GM21423 (cell line): ENCODE data around the gene KIF26B.

Source experiments
- ATAC-seq: cut with Tn5 transposase; IDR thresholded peaks from one replicate; pipeline ENCODE4 v1.9.1; 2021; ENCODE audit warnings: mild to moderate bottlenecking, moderate library complexity; ENCODE audit not compliant: unreplicated experiment

The KIF26B gene

DNA sequence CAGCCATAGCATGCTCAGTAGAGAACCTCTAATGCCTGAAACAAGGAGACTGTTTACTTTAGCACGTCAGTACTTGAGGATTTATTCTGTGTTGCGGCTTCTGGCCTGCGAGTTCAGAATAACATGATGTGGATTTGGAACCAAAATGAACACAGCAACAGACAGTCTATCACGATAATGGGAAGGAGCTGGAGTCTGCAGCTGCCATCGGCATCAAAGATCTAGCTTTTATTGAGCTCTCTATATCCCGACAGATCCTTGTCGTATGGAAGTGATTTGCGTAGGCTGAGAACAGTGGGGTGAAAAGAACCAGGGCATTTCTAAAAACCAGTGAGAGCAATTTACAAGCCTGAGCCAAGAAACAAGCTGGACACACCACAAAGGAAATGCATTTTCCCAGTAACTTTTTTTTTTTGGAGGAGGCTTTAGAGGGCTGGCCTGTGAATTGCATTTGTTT, 294.2 kb downstream of the KIF26B start:
- no peak for ATAC-seq

DNA sequence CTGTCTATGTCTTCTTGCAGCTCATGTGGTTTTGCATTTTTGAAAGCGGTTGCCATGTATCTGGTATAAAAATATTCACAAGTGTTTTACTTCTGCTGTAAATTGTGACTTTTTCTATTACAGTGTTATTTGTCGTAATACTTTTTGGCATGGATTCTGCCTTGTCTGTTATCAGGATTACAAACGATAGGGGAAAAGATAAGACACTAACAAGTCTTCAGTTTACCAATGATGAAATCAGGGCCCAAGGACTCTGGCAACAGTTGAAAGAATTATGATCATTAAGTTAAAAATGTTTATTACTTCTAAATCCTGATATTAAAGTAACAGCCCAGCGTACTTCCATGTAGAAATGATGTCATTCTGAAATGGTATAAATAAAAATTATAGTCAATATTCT, 298.8 kb downstream of the KIF26B start:
- ATAC-seq = no peak

DNA sequence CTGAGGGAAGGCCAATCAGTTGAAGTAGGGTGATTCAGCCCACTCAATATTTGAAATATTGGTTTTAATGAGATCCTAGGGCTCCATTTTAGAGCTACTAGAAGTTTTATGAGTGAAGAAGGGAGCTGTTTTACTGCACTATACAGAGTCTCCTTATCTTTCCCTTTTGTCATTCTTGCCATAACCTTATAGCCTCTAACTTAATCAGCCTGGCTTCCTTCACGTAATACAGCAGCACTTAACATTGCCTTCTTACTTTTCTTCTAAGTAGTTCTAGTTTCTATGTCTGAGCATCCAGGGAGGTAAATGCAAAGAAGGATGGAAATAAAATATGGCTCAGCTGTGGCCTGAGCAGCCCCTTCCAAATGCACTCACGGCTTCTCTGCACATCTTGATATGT, 299.3 kb downstream of the KIF26B start:
- no peak for ATAC-seq

DNA sequence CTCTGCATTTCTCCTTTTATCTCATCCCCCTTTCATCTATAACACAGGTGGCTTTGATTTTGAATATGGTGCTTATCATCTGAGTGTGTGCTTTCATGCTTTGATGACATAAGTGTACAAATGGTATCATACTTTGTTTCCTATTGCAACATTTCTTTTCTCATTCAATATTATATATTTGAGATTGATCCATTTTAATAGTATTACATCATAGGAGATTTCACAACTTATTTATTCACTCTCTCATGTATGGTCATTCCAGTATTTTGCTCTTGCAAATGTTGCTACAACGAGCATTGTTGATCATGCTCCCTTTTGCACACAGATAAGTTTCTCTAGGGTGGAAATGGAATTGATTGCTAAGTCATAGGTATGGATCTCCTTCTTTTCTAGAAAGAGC, 302.8 kb downstream of the KIF26B start:
- no peak for ATAC-seq

DNA sequence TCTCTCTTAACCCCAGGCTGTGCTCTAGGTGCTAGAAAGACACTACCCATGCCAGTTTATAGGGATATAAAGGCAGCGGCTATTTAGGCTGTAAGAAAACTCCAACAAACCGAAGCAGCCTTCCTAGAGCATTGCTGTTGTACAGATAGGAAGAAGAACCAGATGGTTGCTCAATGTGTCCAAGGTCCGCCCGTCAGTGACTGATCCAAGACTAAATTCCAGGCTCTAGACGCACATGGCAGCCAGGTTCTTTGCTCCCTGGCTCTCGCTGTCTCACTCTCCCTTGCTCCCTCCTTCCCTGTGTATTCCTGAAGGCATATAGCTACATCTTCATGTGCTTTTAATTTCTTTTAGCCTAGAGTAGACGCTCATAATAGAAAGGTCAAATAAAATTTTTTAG, 303.4 kb downstream of the KIF26B start:
- no peak for ATAC-seq

DNA sequence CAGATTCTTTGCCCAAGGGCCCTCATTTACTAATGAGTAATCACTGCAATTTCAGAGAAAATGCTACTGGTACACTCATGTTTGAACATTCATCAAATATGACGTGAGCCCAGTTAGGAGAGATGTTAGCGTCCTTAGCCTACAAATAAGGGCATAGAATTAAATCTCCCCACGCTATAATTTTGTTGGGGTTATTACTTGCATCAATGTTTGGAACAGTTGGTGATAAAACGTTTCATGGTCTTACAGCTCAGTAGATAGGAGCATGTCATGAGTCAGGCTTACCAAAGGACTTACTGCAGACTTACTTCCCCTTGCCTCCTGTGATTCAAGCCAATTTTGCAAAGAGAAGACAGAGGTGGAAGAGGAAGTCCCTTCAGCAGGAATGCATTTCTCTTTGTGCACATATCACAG, 304.0 kb downstream of the KIF26B start:
- ATAC-seq = no peak

DNA sequence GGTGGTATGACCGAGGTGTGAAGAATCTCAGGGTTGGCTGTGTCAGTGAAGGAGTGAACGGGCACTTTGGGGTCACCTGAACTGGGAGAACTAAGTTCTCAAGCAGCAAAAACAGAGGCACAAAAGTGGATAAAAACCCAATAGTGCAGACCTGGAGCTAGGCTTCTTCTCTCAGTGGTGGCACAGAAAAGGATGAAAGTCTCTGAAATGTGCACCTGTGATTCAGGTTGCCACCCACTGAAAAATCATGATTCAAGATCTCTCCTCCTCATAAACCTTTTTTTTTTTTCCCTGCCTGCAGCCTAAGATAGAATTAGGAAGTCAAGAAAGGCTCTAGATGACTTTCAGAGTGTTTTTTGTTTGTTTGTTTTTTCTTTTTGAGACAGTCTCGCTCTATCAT, 304.8 kb downstream of the KIF26B start:
- ATAC-seq = no peak

DNA sequence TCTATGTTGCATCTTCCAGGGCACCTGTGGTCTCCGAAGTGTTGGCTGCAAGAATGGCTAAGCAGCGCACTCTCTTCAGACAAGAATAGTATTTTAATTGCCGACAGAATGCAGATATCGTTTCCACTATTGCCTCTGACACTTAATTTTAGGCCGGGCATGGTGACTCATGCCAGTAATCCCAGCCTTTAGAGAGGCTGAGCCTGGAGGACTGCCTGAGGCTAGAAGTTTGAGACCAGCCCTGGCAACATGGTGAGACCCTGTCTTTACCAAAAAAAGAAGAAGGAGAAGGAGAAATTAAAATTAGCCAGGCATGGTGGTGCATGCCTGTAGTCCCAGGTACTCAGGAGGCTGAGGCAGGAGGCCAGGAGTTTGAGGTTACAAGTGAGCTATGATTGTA, 306.9 kb downstream of the KIF26B start:
- ATAC-seq = no peak

DNA sequence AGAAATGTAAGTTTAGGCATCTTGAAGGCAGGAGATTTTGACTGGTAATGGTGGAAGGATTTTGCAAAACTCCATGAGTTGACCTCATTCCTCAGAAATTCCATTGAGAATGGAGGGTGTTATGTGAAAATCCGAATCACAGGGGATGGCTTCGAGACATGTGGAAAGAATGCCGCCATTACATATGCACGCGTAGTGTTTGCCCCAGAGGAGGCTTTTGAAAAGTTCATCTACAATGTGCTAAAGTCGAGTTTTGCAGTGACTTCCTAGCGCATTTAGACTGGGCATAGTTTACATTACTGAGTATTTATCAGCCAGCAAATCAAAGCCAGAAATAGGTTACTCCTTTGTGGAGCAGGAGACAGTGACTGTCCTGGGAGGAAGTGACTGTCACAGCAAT, 307.4 kb downstream of the KIF26B start:
- no peak for ATAC-seq

DNA sequence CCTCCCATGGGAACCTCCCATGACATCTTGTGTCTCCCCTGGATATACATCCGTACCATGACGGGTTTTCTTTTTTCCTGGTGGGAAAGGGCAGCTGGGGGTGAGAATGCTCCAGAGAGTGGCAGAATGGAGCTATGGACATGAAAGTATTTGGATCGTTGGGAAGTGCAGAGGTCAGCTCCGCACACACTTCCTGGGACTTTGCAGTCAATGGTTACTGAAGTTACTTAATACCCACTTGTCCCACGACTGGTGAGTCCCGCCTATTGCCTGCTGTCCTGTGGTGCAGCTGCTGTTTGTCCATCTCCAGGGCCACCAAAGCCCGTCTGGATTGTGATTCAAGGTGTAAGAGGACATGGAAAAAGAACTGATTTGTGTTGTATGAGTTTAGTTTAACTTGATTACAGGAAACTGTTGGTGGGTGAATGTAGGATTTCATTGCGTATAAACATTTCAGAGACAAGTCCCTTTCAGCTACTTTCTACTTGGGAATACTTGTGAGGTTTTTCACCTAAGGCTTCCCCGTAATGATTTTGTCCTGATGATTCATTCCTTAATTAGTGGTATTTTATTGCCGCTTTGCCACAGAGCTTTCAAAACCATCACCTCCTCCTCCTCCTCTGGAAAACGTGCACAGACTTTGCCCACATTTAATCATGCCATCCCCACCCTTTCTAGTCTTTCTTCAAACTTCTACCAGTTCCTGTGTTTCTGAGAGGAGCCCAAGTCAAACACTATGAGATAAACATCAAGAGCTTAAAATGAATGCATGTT, 308.8 kb downstream of the KIF26B start:
- no peak for ATAC-seq

DNA sequence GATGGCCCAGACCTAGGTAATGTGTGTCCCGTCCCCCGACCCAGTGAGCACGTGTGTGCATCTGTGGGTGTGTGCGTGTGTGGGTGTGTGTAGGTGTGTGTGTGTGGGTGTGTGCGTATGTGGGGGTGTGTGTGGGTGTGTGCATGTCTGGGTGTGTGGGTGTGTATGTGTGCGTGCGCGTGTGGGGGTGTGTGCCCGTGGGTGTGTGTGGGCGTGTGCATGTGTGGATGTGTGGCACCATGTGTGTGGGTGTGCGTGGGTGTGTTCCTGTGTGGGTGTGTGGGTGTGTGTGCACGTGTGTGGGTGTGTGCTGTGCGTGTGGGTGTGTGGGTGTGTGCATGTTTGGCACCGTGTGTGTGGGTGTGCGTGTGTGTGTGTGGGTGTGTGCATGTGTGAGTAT, 309.5 kb downstream of the KIF26B start:
- ATAC-seq = no peak

DNA sequence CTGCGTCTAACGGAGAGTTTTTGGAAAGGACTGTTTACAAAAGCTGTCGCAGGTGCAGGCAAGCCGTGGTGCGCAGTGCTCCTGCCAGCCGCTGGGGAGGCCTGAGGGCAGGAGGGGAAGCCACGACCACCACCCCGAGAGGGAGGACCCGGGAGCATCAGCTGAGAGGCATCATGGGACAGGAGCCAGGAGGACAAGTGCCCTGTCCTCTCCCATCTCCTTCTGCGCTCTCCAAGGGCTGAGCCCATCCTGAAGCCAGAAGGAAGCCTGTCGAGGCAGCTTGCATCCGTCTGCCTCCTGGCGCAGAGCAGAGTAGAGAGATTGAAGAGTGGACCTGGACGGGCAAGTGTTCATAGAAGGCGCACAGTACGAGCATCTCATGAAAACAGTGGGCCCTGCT, 310.9 kb downstream of the KIF26B start:
- ATAC-seq = no peak

DNA sequence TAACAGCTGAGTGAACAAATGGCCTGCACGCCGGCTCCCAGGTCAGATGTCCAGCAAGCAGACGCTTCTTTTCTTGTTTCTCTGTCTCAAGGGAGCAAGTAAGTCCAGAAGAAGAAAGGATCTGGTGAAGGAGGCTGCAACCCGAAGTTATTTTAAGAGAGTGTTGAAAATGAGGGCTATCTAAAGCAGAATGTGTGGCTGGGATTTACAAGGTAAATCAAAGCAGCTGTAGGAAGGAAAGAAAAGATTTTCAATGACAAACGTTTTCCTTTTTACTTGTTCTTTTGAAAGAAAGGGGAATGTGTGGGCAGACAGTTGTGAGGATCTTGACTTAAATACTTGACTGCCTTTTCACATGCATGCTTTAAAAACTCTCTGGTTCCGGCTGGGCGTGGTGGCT, 311.5 kb downstream of the KIF26B start:
- no peak for ATAC-seq

DNA sequence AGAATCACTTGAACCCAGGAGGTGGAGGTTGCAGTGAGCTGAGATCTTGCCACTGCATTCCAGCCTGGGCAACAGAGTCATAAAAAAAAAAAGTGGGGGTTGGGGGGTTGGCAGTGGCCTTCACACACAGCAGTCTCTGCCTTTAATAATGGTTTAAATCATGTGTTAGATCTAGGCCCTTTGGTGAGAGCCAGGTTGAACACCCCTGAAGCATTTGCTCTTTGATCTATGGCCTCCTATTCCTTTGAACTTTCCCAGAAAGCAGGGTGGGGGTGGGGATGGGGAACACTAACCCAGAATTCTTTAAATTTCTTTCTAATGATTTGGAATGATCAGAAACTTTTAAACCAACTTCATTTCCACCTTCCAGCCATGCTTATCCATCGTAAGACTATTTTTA, 313.0 kb downstream of the KIF26B start:
- no peak for ATAC-seq

DNA sequence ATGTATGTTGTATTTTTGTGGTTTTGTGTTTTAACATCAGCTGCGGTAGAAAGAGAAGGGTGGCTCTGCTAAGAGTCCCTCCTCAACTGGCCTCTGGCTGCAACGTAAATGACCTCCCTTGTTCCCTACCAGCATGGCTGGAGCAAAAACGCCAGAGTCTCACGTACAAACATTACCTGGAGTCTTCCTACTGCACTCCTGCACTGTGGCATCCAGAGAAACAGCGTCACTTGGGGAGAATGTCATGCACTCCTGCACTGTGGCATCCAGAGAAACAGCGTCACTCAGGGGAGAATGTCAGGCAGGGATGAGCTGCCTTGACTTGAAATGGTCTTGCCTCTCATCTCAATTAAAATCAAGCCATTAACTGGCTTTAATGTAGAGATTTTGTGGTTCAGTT, 314.2 kb downstream of the KIF26B start:
- no peak for ATAC-seq

DNA sequence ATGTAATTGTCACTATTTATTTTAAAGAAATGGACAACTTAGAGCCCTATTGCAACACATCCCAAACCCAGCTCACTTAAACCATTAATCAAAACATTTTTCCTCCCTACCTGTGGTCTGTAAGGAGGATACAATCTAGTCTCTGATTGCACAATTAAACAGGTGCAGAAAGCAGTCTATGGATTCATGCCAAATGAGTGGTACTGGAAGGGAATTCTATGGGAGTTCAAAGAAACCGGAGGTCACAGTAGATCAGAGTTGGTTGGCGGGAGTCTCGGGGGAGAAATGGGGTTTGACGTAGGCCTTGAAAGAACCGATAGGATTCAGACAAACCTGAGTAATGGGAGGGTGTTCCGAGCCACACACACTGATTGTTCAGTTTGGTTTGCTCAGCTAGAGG, 314.9 kb downstream of the KIF26B start:
- no peak for ATAC-seq

DNA sequence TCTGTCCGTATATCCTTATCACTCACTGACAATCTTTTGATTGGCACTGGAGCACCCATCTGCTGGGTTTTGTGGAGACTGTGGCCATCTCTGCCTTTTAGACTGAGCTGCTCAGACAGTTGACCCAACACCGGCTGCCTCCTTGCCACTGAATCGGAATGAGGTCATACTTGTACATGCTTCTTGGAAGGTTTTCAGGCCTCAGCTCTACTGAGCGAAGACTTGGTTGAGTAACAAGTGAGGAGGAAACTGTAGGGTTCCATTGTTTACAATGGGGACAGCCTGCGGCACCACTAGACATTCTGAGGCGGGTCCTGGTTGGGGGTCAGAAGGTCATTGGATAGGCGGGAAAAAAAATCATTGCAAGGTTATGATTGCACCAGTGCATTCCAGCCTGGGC, 320.3 kb downstream of the KIF26B start:
- ATAC-seq = no peak

DNA sequence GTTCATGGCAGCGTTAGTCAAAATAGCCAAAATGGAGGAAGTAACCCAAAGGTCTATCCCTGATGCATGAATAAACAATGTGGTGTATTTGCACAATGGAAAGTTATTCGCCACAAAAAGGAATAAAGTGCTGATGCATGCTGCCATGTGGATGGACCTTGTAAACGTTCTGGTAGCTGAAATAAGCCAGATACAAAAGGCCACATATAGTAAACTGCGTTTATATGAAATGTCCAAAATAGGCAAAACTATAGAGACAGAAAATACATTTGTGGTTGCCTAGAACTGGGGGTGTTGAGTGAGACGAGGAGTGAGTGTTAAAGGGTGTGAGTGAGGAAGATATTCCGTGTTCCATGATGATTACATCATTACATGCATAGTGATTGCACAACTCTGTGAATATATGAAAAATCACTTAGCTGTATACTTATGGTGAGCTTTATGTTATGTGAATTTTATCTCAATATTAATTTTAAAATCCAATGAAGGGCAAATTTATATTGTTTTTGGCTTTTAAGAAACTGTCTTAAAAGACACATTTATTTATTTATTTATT, 321.3 kb downstream of the KIF26B start:
- no peak for ATAC-seq

DNA sequence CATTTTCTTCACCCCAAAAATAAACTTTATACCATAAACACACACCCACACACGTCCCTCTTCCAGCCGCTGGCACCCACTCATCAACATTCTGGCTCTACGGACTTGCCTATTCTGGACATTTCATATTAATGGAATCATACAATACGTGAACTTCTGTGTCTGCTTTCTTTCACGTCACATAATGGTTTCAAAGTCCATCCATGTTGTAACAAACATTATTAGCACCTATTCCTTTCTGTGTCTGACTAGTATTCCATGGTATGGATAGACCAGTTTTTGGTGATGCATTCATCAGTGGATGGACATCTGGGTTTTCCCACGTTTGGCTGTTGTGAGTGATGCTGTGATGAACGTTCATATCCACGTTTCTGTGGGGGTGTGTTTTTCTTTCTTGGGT, 323.2 kb downstream of the KIF26B start:
- ATAC-seq = no peak

DNA sequence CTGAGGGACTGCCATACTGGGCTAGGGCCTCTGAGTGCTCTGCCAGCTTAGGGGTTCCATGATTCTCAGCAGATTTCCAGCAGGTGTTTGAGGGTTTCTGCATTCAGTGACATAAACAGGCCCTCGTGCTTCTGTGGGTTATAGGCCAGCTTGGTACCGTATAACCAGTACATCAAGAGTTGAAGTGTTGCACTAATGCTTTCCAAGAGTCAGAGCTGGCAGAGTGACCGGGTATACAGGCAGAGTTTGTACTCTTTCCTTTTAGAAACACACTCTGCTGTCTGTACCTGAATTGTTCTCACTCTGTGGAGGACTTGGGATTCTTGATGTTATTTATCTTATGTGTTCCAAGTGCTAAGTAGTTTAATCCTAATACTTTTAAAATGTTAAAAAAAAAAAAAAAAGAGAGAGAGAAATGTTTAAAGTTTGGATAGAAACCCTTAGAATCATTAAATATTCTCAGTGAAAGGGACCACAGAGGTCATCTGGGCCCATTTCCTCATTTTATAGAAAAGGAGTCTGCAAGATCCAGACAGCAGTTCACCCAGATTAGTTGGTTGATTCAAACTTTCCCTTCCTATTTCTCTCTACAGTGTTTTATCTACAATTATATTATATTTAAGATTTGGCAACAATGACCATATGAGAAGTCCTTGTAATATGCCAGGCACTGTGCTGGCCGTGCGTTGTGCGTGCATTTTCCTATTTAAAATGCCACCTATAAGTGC, 325.8 kb downstream of the KIF26B start:
- ATAC-seq = no peak

DNA sequence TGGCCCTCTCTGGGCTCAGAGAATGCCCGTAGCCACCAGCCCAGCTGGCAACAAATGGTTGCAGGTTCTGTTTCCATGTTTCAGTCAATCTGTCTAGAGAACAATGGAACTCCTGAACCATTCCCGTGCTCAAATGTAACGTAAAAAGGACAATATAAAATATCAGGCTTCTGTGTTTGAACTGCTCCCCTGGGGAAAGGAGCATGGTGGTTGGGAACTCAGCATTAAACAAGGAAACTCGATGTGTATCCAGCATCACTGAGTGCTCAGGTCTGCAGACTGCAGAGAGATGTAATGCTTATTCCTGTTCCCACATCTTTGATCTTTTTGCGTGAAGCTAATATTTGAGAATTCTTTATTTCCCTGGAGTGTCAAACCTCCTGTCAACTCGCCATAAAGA, 326.5 kb downstream of the KIF26B start:
- ATAC-seq = no peak

DNA sequence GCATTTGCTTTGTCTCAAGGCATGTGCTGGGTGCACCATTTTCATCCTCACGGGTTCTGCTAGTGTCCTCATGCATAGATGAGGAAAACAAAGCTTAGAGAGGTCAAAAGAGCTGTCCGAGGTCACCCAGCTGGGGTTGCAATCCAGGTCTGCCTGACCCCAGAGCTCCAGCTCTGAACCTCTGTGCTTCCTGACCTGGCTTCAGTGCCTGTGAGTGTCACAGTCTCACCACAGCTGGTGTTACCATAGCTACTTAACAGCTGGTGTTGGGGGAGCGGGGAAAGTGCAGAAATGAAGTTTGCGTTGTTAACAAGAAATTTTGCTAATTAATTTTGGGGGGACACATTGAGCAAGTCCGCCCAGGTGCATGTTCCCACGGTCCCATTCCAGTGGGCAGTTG, 328.5 kb downstream of the KIF26B start:
- no peak for ATAC-seq
